NB4 (cell line): ENCODE results near the gene KCNQ1.

Experiments used
- DNase-seq: peaks from one replicate; pipeline ENCODE4 v3.0.0; 2010; ENCODE audit warnings: low read depth
- H3K4me3 ChIP-seq: one replicate; pipeline ENCODE4 v1.5.1; 2011; ENCODE audit warnings: mild to moderate bottlenecking, low read depth, low read length, moderate library complexity
- CTCF ChIP-seq: IDR thresholded peaks from one replicate; pipeline ENCODE4 v1.5.1; 2012; ENCODE audit warnings: low read depth, low read length
- MAX ChIP-seq: IDR thresholded peaks from 2 replicates; pipeline ENCODE4 v1.6.1; 2011; ENCODE audit warnings: low read depth, low read length
- MYC ChIP-seq: IDR thresholded peaks from 2 replicates; pipeline ENCODE4 v1.6.1; 2011; ENCODE audit warnings: low read depth, low read length
- POLR2A ChIP-seq: IDR thresholded peaks from 2 replicates; pipeline ENCODE4 v1.6.1; 2011; ENCODE audit warnings: mild to moderate bottlenecking; ENCODE audit not compliant: insufficient read length; ENCODE audit errors: extremely low read depth

The KCNQ1 gene

GRCh38 chr11:2526808-2527381 lies 82.1 kb downstream of the KCNQ1 start:
- TF ChIP-seq CTCF (peak; percentile 37), POLR2A (no peak), MYC (no peak), MAX (no peak)
- H3K4me3 ChIP-seq: no peak overlapping the region
- DNase-seq: peak; percentile 85

GRCh38 chr11:2527621-2528291 lies 82.9 kb downstream of the KCNQ1 start:
- TF ChIP-seq MYC (no peak), POLR2A (no peak), MAX (no peak), CTCF (no peak)
- no peak overlapping the region for H3K4me3 ChIP-seq
- DNase-seq: no peak

GRCh38 chr11:2528301-2529050 lies 83.7 kb downstream of the KCNQ1 start:
- no peak for TF ChIP-seq CTCF
- TF ChIP-seq MYC: no peak
- TF ChIP-seq MAX: no peak
- no peak for TF ChIP-seq POLR2A
- H3K4me3 ChIP-seq: no peak overlapping the region
- no peak for DNase-seq

- H3K4me3 ChIP-seq: no peak overlapping the region
- TF ChIP-seq POLR2A: no peak
- no peak for TF ChIP-seq MYC
- no peak for TF ChIP-seq MAX
- no peak for TF ChIP-seq CTCF
- no peak for DNase-seq
These were observed 84.4 kb downstream of the KCNQ1 start for GRCh38 chr11:2529173-2529572.

- H3K4me3 ChIP-seq: no peak overlapping the region
- no peak for DNase-seq
- no peak for TF ChIP-seq MYC
- TF ChIP-seq CTCF: no peak
- no peak for TF ChIP-seq MAX
- TF ChIP-seq POLR2A: no peak
These were observed 84.8 kb downstream of the KCNQ1 start for GRCh38 chr11:2529636-2530035.
